ENCODE results near the gene KCNS3. TPM values are rescaled to one million over a fixed set of nuclear protein-coding genes. Genes with fewer than 3 reads are reported as not detected.
"Not testable (repeated sequence)": the region's sequence is repeated elsewhere in the genome, so short reads cannot be mapped to it uniquely, and the experiment has no call there.

The KCNS3 gene
- total RNA-seq, 1 donor from 2014 or later, result 8.2 TPM

- Mint-ChIP-seq H3K27me3 (no peaks in the 10 kb centered on the region), H3K4me3 (ENCODE audit: low read depth) (no peak overlapping the region), H3K36me3 (ENCODE audit: insufficient read depth) (no peaks in the 10 kb centered on the region), H3K4me1 (ENCODE audit: low read depth) (no peaks in the 10 kb centered on the region), H3K27ac (no peak overlapping the region), H3K9me3 (ENCODE audit: low read depth) (no peaks in the 10 kb centered on the region)
- no peak for TF ChIP-seq CTCF (IDR thresholded peaks at IDR 0.05; ENCODE audit: unreplicated experiment)
- no peak for DNase-seq (ENCODE audit: low spot score, unreplicated experiment)
Measured at GRCh38 chr2:17960925-17961324, 82.5 kb downstream of the KCNS3 start.

GRCh38 chr2:17961789-17962188, 83.3 kb downstream of the KCNS3 start:
- TF ChIP-seq CTCF (IDR thresholded peaks at IDR 0.05; ENCODE audit: unreplicated experiment), result no peak
- Mint-ChIP-seq H3K27ac (no peak overlapping the region), H3K4me3 (ENCODE audit: low read depth) (no peak overlapping the region)

GRCh38 chr2:17962876-17963275, 84.4 kb downstream of the KCNS3 start:
- peaks cover 2% of the 10 kb centered on the region for H3K4me1 Mint-ChIP-seq (ENCODE audit: low read depth)
- no peak for TF ChIP-seq CTCF (IDR thresholded peaks at IDR 0.05; ENCODE audit: unreplicated experiment)
- no peaks in the 10 kb centered on the region for H3K9me3 Mint-ChIP-seq (ENCODE audit: low read depth)
- H3K36me3 Mint-ChIP-seq (ENCODE audit: insufficient read depth), result no peaks in the 10 kb centered on the region
- H3K27me3 Mint-ChIP-seq, result no peaks in the 10 kb centered on the region
- H3K27ac Mint-ChIP-seq, result no peak overlapping the region
- no peak for DNase-seq (ENCODE audit: low spot score, unreplicated experiment)
- H3K4me3 Mint-ChIP-seq (ENCODE audit: low read depth), result no peak overlapping the region

More at GRCh38 chr2:17961789-17962188, 83.3 kb downstream of the KCNS3 start:
- no peak for DNase-seq (ENCODE audit: low spot score, unreplicated experiment)
- no peaks in the 10 kb centered on the region for H3K9me3 Mint-ChIP-seq (ENCODE audit: low read depth)
- H3K4me1 Mint-ChIP-seq (ENCODE audit: low read depth), result peaks cover 2% of the 10 kb centered on the region
- H3K36me3 Mint-ChIP-seq (ENCODE audit: insufficient read depth), result no peaks in the 10 kb centered on the region
- no peaks in the 10 kb centered on the region for H3K27me3 Mint-ChIP-seq

- H3K27me3 Mint-ChIP-seq; H3K27ac Mint-ChIP-seq; DNase-seq (ENCODE audit: low spot score, unreplicated experiment); H3K9me3 Mint-ChIP-seq (ENCODE audit: low read depth); H3K36me3 Mint-ChIP-seq (ENCODE audit: insufficient read depth); H3K4me1 Mint-ChIP-seq (ENCODE audit: low read depth); H3K4me3 Mint-ChIP-seq (ENCODE audit: low read depth): not testable (repeated sequence)
Measured at GRCh38 chr2:17963571-17963970, 85.1 kb downstream of the KCNS3 start.

GRCh38 chr2:17965196-17965595, 86.7 kb downstream of the KCNS3 start:
- Mint-ChIP-seq H3K4me1 (ENCODE audit: low read depth) (peaks cover 2% of the 10 kb centered on the region), H3K4me3 (ENCODE audit: low read depth) (no peak overlapping the region), H3K9me3 (ENCODE audit: low read depth) (no peaks in the 10 kb centered on the region), H3K27ac (no peak overlapping the region), H3K36me3 (ENCODE audit: insufficient read depth) (no peaks in the 10 kb centered on the region), H3K27me3 (no peaks in the 10 kb centered on the region)
- no peak for TF ChIP-seq CTCF (IDR thresholded peaks at IDR 0.05; ENCODE audit: unreplicated experiment)
- DNase-seq (ENCODE audit: low spot score, unreplicated experiment), result no peak

- Mint-ChIP-seq H3K27ac (no peak overlapping the region), H3K4me1 (ENCODE audit: low read depth) (peaks cover 10% of the 10 kb centered on the region), H3K27me3 (no peaks in the 10 kb centered on the region), H3K9me3 (ENCODE audit: low read depth) (no peaks in the 10 kb centered on the region), H3K36me3 (ENCODE audit: insufficient read depth) (no peaks in the 10 kb centered on the region), H3K4me3 (ENCODE audit: low read depth) (no peak overlapping the region)
- DNase-seq (ENCODE audit: low spot score, unreplicated experiment), result no peak
- TF ChIP-seq CTCF (IDR thresholded peaks at IDR 0.05; ENCODE audit: unreplicated experiment), result no peak
Measured at GRCh38 chr2:17966798-17967197, 88.3 kb downstream of the KCNS3 start.

Measured in progenitor cell of endocrine pancreas (in vitro differentiated cells).